AG04449 (cell line): Measurements from ENCODE around the gene SPIRE1.
"Not testable (repeated sequence)": the region's sequence is repeated elsewhere in the genome, so short reads cannot be mapped to it uniquely, and the experiment has no call there.

Experiments used
- CTCF ChIA-PET: fragments of 350-600 bp; formaldehyde crosslinking; extraction: SDS; loops from one replicate; lab custom pipeline; 2021; ENCODE audit warnings: antibody characterized with exemption; lab: Yijun Ruan, JAX
- POLR2A ChIA-PET: fragments of 400-600, 350-600 bp; formaldehyde crosslinking; extraction: SDS; loops from one replicate; lab custom pipeline; 2020; ENCODE audit warnings: antibody characterized with exemption, inconsistent platforms; lab: Yijun Ruan, JAX
- DNase-seq: peaks from one replicate; pipeline ENCODE4 v3.0.0-alpha.2; 2010; ENCODE audit warnings: low read depth, low spot score
- H3K4me3 ChIP-seq: 2 replicates; pipeline ENCODE4 v1.5.1; 2011; ENCODE audit warnings: low read depth, mild to moderate bottlenecking, control low read depth, low read length
- CTCF ChIP-seq: IDR thresholded peaks from one replicate; pipeline ENCODE4 v1.5.1; 2011; ENCODE audit warnings: mild to moderate bottlenecking, moderate library complexity, low read length, control low read depth, inconsistent platforms; ENCODE audit not compliant: insufficient read depth; ENCODE audit errors: missing control alignments

The SPIRE1 gene

GRCh38 chr18:12421732-12422131 is 236.2 kb downstream of the SPIRE1 start:
- CTCF ChIA-PET: interaction anchor here (3.6 kb wide), 1 partner anchor 30 kb away, joined by 16 read pairs; no protein-coding TSS in a partner anchor
- no peak overlapping the region for H3K4me3 ChIP-seq
- POLR2A ChIA-PET: no interaction called here
- TF ChIP-seq CTCF: no peak
- DNase-seq: no peak

- DNase-seq: no peak
- H3K4me3 ChIP-seq: peak overlapping the region; percentile 32
- POLR2A ChIA-PET: no interaction called here
- TF ChIP-seq CTCF: no peak
- CTCF ChIA-PET: no interaction called here
Measured at GRCh38 chr18:12420821-12421421, 237.0 kb downstream of the SPIRE1 start.

GRCh38 chr18:12417687-12418086 is 240.2 kb downstream of the SPIRE1 start:
- H3K4me3 ChIP-seq: no peak overlapping the region
- no peak for DNase-seq
- TF ChIP-seq CTCF: no peak
- ChIA-PET CTCF (interaction anchor here (1.1 to 3.1 kb wide), 2 partner anchors 26 to 243 kb away, joined by 5 to 14 read pairs; no protein-coding TSS in a partner anchor), POLR2A (no interaction called here)

- ChIA-PET POLR2A (interaction anchor here (0.6 kb wide), 1 partner anchor 91 kb away, joined by 3 read pairs; no protein-coding TSS in a partner anchor), CTCF (interaction anchor here (0.8 to 3.1 kb wide), 3 partner anchors 24 to 287 kb away, joined by 3 to 14 read pairs (median 4); partner anchors contain the start of genes CEP76 and PSMG2)
- no peak for DNase-seq
- no peak overlapping the region for H3K4me3 ChIP-seq
- TF ChIP-seq CTCF: no peak
Measured at GRCh38 chr18:12416098-12416729, 241.7 kb downstream of the SPIRE1 start.

GRCh38 chr18:12411456-12411855 is 246.5 kb downstream of the SPIRE1 start:
- TF ChIP-seq CTCF: no peak
- ChIA-PET CTCF (no interaction called here), POLR2A (no interaction called here)
- no peak overlapping the region for H3K4me3 ChIP-seq
- DNase-seq: no peak

GRCh38 chr18:12410747-12411146 is 247.2 kb downstream of the SPIRE1 start:
- CTCF ChIA-PET, POLR2A ChIA-PET, DNase-seq, H3K4me3 ChIP-seq: not testable (repeated sequence)

- POLR2A ChIA-PET: no interaction called here
Measured at GRCh38 chr18:12410081-12410481, 247.8 kb downstream of the SPIRE1 start.

More at GRCh38 chr18:12410081-12410481, 247.8 kb downstream of the SPIRE1 start:
- no peak for DNase-seq
- no peak overlapping the region; the same call in 1 of the 2 replicates for H3K4me3 ChIP-seq
- CTCF ChIA-PET: interaction anchor here (0.6 to 1.3 kb wide), 4 partner anchors 13 to 20 kb away, joined by 3 read pairs; no protein-coding TSS in a partner anchor
- no peak for TF ChIP-seq CTCF
